NT2/D1 (cell line): ENCODE data around the gene ATXN1.

ENCODE experiments used
- SUZ12 ChIP-seq: IDR thresholded peaks from 2 replicates; pipeline ENCODE4 v1.6.1; 2011; ENCODE audit not compliant: insufficient read length, insufficient read depth; ENCODE audit errors: extremely low read depth
- YY1 ChIP-seq: IDR thresholded peaks from 2 replicates; pipeline ENCODE4 v1.6.1; 2011; ENCODE audit not compliant: insufficient read length, insufficient read depth

- no peak for TF ChIP-seq SUZ12
- TF ChIP-seq YY1, result no peak
These were observed 22.2 kb upstream of the ATXN1 start for GRCh38 chr6:16783509-16783908.
